GM21360 (cell line): ENCODE data around the gene KMT5B.
"Not testable (repeated sequence)": the region's sequence is repeated elsewhere in the genome, so short reads cannot be mapped to it uniquely, and the experiment has no call there.

ENCODE experiments used
- ATAC-seq: cut with Tn5 transposase; IDR thresholded peaks from one replicate; pipeline ENCODE4 v1.9.1; 2021; ENCODE audit warnings: mild to moderate bottlenecking, moderate library complexity; ENCODE audit not compliant: unreplicated experiment

The KMT5B gene

DNA sequence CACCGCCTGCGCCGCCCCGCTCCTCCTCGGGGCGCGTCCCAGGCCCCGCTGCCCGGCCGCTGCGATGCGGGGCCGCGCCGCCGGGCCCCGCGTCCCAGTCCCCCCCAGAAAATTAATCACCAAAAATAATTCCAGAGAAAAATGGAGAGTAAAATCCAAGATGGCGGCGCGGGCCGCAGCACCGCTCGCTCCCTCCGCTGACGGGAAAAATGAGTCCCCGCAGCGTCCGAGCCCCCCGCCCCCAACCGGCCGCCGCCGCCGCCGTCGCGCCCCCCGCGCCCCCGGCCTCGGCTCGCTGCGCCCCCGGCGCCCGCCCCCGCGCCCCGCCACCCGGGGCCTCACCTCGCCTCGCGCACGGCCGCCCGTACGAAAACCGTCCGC lies at the start of gene KMT5B:
KMT5B (minus strand) TSS at position 162 of the 381 bp plus-strand sequence. CDS start 23,220 bp downstream, outside the sequence.
- peak; percentile 6 for ATAC-seq

GRCh38 chr11:68262544-68262827 lies 49.4 kb upstream of the KMT5B start:
- ATAC-seq, result no peak

DNA sequence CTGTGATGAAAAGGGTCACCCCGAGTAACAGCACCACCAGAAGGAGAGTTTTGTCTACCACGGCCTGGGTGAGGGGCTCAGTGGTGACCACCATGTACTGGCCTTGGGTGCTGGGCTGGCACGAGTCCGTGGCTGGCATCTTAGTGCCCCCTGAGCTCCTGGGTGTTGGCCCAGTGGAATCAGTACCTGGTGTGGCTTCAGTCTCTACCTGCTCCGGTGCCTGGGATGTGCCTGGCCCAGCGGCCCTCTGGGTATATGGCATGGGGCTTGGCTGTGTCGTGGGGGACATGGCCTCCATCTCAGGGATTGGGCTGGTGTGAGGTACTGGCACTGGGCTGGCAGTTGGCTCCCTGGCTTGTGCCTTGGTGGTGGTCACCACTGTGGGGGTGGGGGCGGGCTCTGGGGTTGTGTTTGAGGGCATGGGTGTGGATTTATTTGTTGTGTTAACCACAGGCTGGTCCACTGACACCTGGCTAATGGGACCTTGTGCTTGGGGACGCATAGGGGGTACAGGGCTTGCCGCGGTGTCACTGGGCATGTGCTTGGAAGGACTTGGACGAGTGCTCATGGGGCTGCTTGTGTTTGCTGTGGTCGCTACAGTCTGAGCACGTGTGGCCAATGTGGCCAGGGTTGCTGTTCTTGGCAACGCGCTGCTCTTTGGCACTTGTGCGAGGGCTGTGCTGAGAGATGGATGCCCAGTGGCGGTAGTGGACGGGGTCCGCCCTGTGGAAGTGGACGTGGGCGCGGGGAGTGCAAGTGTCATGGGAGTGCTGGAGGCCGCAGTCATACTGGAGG lies 48.9 kb upstream of the KMT5B start:
- no peak for ATAC-seq

DNA sequence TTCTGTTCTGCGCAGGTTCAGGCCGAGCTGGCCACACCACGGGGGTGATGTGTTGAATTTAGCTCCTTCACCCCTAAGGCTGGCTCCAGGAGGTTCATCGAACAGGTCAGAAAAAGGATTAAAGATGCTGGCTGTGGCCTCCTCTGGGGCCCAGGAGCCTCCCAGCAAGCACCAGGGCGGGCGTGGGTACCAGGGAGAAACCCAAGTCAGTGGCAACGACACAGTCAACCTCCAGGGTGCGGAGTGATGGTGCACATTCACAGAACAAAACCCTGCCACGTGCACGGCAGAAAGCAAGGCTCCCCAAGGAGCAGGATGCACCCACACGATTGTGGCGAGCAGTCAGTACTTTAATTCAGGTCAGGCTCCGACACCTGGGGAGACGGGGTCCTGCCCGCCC lies 47.9 kb upstream of the KMT5B start:
- no peak for ATAC-seq

GRCh38 chr11:68260484-68260883 lies 47.4 kb upstream of the KMT5B start:
- no peak for ATAC-seq

GRCh38 chr11:68259122-68259959 lies 46.2 kb upstream of the KMT5B start:
- no peak for ATAC-seq

DNA sequence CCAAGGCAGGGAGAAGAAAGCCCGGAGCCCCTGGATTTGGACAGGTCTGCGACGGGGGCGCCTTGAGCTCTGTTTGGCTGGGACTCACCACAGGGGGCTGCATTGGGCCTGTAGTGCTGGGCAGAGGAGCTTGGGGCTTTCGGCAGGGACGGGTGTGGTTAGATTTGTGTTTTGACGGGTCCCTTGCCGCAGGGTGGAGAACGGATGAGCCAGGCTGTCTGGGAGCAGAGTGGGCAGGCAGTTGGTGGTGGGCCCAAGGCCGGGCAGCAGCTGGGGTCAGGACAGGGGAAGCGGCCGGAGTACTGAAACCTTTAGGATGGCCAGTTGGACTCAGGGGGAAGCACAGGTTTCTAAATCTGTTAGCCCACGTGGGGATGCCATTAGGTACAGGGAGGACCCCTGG lies 45.3 kb upstream of the KMT5B start:
- no peak for ATAC-seq

GRCh38 chr11:68257477-68258362 lies 44.6 kb upstream of the KMT5B start:
- ATAC-seq, result no peak

GRCh38 chr11:68256331-68256741 lies 43.2 kb upstream of the KMT5B start:
- ATAC-seq, result no peak

DNA sequence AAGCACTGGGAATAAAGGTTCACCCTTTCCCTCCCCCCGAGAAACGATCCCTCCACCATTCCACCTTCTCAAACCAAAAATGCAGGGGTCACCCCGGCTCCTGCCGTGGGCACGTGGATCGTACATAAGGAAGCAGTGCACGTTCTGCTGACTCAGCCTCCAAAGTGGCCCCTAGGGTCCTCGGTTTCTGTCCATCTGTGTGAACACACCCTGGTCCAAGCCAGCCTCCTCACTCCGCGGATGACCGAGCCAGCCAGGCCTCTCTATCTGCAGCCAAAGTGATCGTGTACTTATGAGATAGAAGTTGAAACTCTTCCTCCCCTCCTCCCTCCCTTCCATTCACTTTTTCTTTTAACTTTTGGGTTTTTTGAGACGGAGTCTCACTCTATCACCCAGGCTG lies 42.4 kb upstream of the KMT5B start:
- ATAC-seq, result no peak

GRCh38 chr11:68254421-68254820 lies 41.3 kb upstream of the KMT5B start:
- no peak for ATAC-seq

DNA sequence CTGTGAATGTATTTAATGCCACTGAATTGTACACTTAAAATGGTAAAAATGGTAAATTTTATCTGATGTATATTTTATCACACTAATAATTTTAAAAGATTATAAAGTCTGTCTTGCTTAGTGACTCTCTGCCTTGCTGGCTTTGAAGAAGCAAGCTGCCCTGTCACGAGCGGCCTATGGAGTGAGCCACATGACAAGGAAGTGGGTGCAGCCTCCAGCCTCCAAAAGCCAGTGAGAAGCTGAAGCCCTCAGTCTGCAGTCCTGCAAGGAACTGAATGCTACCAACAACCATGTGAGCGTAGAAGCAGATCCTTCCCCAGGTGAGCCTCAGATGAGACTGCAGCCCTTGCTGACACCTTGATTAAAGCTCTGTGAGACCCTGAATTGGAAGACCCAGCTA lies 38.7 kb upstream of the KMT5B start:
- ATAC-seq, result no peak

DNA sequence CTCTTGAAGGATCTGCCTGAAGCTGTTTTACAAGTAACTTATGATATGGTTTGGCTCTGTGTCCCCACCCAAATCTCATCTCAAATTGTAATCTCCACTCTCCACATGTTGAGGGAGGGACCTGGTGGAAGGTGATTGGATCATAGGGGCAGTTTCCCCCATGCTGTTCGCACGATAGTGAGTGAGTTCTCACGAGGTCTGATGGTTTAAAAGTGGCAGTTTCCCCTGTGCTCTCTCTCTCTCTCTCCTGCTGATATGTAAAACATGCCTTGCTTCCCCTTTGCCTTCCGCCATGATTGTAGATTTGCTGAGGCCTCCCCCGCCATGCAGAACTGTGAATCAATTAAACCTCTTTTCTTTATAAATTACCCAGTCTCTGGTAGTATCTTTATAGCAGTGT lies 31.8 kb upstream of the KMT5B start:
- not testable (repeated sequence) for ATAC-seq

GRCh38 chr11:68243847-68244246 lies 30.8 kb upstream of the KMT5B start:
- not testable (repeated sequence) for ATAC-seq

DNA sequence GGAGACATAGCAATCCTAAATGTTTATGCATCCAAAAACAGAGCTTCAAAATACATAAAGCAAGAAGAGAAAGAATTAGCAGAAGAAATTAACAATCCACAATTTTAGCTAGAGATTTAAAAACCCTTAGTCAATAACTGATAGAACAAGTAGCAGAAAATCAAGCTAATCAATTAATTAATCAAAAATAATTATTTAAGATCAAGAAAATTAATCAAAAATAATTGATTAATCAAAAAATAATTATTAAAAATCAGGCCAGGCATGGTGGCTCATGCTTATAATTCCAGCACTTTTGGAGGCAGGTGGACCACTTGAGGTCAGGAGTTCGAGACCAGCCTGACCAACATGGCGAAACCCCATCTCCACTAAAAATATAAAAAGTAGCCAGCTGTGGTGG lies 29.5 kb upstream of the KMT5B start:
- no peak for ATAC-seq

DNA sequence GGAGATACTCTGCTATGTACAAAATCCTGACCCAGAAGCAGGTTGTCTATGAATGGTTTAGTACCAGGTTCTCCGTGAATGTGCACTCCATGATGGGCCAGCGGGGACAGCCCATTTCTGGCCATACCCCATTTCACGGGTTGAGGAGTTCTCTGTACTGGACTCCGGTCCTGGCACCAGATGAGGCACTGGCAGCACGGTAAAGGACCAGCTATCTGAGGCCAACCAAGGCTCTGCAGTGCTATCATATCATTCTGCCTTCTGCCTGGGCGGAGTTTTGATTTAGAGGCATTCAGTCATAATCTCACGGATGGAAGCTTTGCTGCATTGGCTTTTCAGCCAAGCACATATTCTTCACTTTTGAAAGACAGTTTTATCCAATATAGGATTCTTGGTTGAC lies 18.5 kb upstream of the KMT5B start:
- no peak for ATAC-seq

DNA sequence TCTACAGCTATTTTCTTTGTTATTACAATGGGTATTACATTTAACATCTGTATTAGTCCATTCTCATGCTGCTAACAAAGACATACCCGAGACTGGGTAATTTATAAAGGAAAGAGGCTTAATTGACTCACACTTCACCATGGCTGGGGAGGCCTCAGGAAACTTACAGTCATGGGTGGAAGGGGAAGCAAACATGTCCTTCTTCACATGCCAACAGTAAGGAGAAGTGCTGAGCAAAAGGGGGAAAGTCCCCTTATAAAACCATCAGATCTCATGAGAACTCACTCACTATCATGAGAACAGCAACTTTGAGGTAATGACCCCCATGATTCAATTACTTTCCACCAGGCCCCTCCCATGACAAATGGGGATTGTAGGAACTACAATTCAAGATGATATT lies 16.5 kb upstream of the KMT5B start:
- ATAC-seq, result no peak

DNA sequence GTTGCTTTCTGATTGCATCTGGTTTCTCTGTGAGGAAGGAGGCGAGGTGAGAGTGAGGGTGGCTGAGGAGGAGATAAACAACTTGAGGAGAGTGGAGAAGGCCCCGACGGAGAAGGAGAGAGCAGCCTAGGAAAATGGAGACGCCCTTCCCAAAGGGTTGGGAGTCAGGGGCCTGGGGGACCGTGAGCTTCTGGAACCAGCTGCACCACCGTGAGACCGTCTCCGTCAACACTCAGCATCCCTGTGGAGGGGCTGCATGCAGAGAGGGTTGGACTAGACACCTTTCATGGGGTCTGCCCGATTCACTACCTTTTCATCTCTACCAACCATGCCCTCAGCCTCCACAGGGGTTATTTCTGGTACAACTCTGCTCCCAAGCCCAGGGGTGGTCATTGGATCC lies 13.3 kb upstream of the KMT5B start:
- no peak for ATAC-seq

GRCh38 chr11:68224606-68225005 lies 11.5 kb upstream of the KMT5B start:
- ATAC-seq, result no peak

GRCh38 chr11:68223275-68223674 lies 10.2 kb upstream of the KMT5B start:
- no peak for ATAC-seq

DNA sequence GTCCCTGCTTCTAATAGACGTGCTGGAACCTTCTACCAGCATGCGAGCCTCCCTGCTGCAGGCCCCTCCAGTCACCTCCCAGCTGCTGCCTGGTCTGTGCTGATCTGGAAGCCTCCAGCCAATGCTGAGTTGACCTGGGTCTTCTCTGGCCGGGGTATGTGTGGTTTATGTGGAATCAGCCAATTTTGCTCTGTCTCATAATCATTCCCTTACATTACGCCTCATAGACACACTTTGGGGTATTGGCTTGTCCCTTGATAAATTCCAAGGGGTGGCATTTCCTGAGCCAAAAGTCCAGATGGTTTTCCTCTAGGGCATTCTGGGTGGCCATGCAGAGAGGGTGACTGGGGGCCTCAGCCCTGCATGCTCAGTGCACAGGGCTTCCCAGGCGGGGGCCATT lies 8.3 kb upstream of the KMT5B start:
- ATAC-seq, result no peak
